GM12878 (cell line): Measurements from ENCODE around the gene WDFY3. TPM values are rescaled to one million over a fixed set of nuclear protein-coding genes. Genes with fewer than 3 reads are reported as not detected.

ENCODE experiments used
- ATAC-seq: fragments of 200-7000 bp; cut with Tn5 transposase; 3 replicates; pipeline ENCODE4 v1.9.1; 2020; ENCODE audit warnings: mild to moderate bottlenecking, moderate library complexity
- BruUV-seq: library from RNA; stranded (reverse); fragments of 400-500 nt; replicated peaks from 2 replicates; lab custom pipeline; 2021; lab: Mats Ljungman, UMichigan
- CTCF ChIA-PET: fragments of 300-600 bp; sonication (Branson Sonifier 250); formaldehyde crosslinking; extraction: SDS; loops from one replicate; lab custom pipeline; 2021; ENCODE audit warnings: inconsistent platforms; lab: Yijun Ruan, JAX
- POLR2A ChIA-PET: fragments of 350-600 bp; formaldehyde crosslinking; extraction: SDS; loops from one replicate; lab custom pipeline; 2021; ENCODE audit warnings: inconsistent platforms; lab: Charles Lee
- RAD21 ChIA-PET: fragments of 300-600 bp; sonication (Branson Sonifier 250); formaldehyde crosslinking; loops from one replicate; lab custom pipeline; 2023; ENCODE audit warnings: antibody characterized with exemption; ENCODE audit not compliant: unreplicated experiment; lab: Charles Lee
- SMC1A ChIA-PET: fragments of 300-600 bp; sonication (Branson Sonifier 250); formaldehyde crosslinking; loops from one replicate; lab custom pipeline; 2023; ENCODE audit not compliant: unreplicated experiment, uncharacterized antibody; lab: Charles Lee
- DNase-seq: peaks from one replicate; pipeline ENCODE4 v3.0.0-alpha.2; 2011; ENCODE audit warnings: low read depth, low spot score
- FAIRE-seq: peaks from 3 replicates; lab custom pipeline; 2011; peaks lifted over from hg19 to GRCh38; lab: Jason Lieb, UNC
- H2AFZ ChIP-seq: 2 replicates; pipeline ENCODE4 v1.6.0; 2011; ENCODE audit warnings: low read depth, low read length, control low read depth; ENCODE audit not compliant: control insufficient read depth
- H3K27ac ChIP-seq: 2 replicates; pipeline ENCODE4 v1.5.1; 2011; ENCODE audit warnings: control low read depth; ENCODE audit not compliant: control insufficient read depth, insufficient read depth
- H3K27me3 ChIP-seq, 2 experiments: replicated peaks in 1 of 2; 2 replicates each; pipeline versions ENCODE4 v1.6.0 to v1.6.1; 2011; ENCODE audit warnings: low read length in 1 of 2; ENCODE audit not compliant: control insufficient read depth in 2 of 2, insufficient read depth in 2 of 2
- H3K36me3 ChIP-seq, 2 experiments: 2 replicates each; pipeline ENCODE4 v1.5.1; 2011; ENCODE audit warnings: low read length in 1 of 2; ENCODE audit not compliant: control insufficient read depth in 2 of 2, insufficient read depth in 2 of 2
- H3K4me1 ChIP-seq: 2 replicates; pipeline ENCODE4 v1.6.1; 2011; ENCODE audit warnings: mild to moderate bottlenecking, low read length, moderate library complexity, mixed read lengths; ENCODE audit not compliant: control insufficient read depth, insufficient read depth
- H3K4me2 ChIP-seq: 2 replicates; pipeline ENCODE4 v1.6.0; 2011; ENCODE audit warnings: control low read depth; ENCODE audit not compliant: control insufficient read depth, insufficient read depth
- H3K4me3 ChIP-seq: fragments of 200-600 bp; sonication (generic); 2 replicates; pipeline ENCODE4 v1.5.1; 2016
- H3K79me2 ChIP-seq: 2 replicates; pipeline ENCODE4 v1.6.0; 2011; ENCODE audit warnings: low read length; ENCODE audit not compliant: control insufficient read depth, insufficient read depth
- H3K9ac ChIP-seq: 2 replicates; pipeline ENCODE4 v1.8.0; 2011; ENCODE audit warnings: low read length, control low read depth, mixed read lengths; ENCODE audit not compliant: control insufficient read depth, insufficient read depth
- H3K9me3 ChIP-seq: replicated peaks from 3 replicates; pipeline ENCODE4 v1.5.1; 2011; ENCODE audit warnings: mild to moderate bottlenecking, low read length; ENCODE audit not compliant: control insufficient read depth, insufficient read depth
- H4K20me1 ChIP-seq: 2 replicates; pipeline ENCODE4 v1.6.0; 2011; ENCODE audit not compliant: control insufficient read depth, insufficient read depth
- ASH2L ChIP-seq: fragments of 300-600, 200-600 bp; sonication (generic); IDR thresholded peaks from 2 replicates; pipeline ENCODE4 v1.6.1; 2017; ENCODE audit warnings: low read depth, mild to moderate bottlenecking, borderline replicate concordance
- ETV6 ChIP-seq, 2 experiments: fragments of 450-650 bp in 1 of 2; IDR thresholded peaks in 1 of 2; conservative IDR thresholded peaks in 1 of 2; 2 replicates each; pipeline ENCODE4 v1.6.1; 2014; ENCODE audit warnings: antibody characterized with exemption in 1 of 2, borderline replicate concordance in 1 of 2, low read depth in 1 of 2, mild to moderate bottlenecking in 1 of 2, moderate library complexity in 1 of 2
- HDAC6 ChIP-seq: fragments of 200-600 bp; sonication (generic); IDR thresholded peaks from one replicate; pipeline ENCODE4 v1.8.0; 2017; ENCODE audit warnings: antibody characterized with exemption; ENCODE audit not compliant: unreplicated experiment
- HDGF ChIP-seq: fragments of 450-650 bp; IDR thresholded peaks from 2 replicates; pipeline ENCODE4 v1.6.1; 2016; ENCODE audit warnings: antibody characterized with exemption
- KAT2A ChIP-seq: conservative IDR thresholded peaks from 2 replicates; pipeline ENCODE4 v1.6.1; 2011; ENCODE audit warnings: low read depth, low read length; ENCODE audit not compliant: control insufficient read depth
- MEF2A ChIP-seq: IDR thresholded peaks from 2 replicates; pipeline ENCODE4 v1.6.1; 2011; ENCODE audit warnings: low read depth, mild to moderate bottlenecking, low read length, moderate library complexity; ENCODE audit not compliant: insufficient read depth
- RBBP5 ChIP-seq: fragments of 200-600 bp; sonication (generic); conservative IDR thresholded peaks from 2 replicates; pipeline ENCODE4 v1.6.1; 2016
- STAT3 ChIP-seq: IDR thresholded peaks from 2 replicates; pipeline ENCODE4 v1.6.1; 2011; ENCODE audit warnings: low read depth, low read length, improper control_type of control experiment
- ZSCAN29 ChIP-seq: fragments of 450-650 bp; IDR thresholded peaks from 2 replicates; pipeline ENCODE4 v1.6.1; 2017; ENCODE audit warnings: mild to moderate bottlenecking, moderate library complexity
- WGBS: methylation state at CpG from one replicate; pipeline ENCODE4 v1.1.6; 2016; ENCODE audit warnings: low lambda C conversion rate; ENCODE audit not compliant: insufficient replicate concordance, insufficient coverage; ENCODE audit errors: missing lambda C conversion rate; 5-methylcytosine and 5-hydroxymethylcytosine counted together
- in situ Hi-C: fragments of 300-500 bp; cut with MboI; formaldehyde crosslinking; loops from 9 replicates; pipeline ENCODE4 v1.14.3; 2018; ENCODE audit warnings: mixed read lengths
- intact Hi-C: fragments of 100-400 bp; cut with micrococcal nuclease; formaldehyde crosslinking; loops from one replicate; pipeline ENCODE4 v1.14.2; 2022; ENCODE audit not compliant: unreplicated experiment
- polyA plus RNA-seq, 11 experiments: library from polyadenylated mRNA; depleted of rRNA in 4 of 11; unstranded in 6 of 11; stranded (reverse) in 5 of 11; fragments of >200 nt; fragmentation: Nextera tagmentation in 4 of 11; fragmentation: Illumina TruSeq in 1 of 11; extraction: Ambion mirVana in 4 of 11; extraction: Trizol in 1 of 11; gene quantifications; 1 replicate in 1 of 11; 2 replicates in 10 of 11; pipeline versions ENCODE4 v1.2.1 to v1.2.3, GENCODE V29; 2011 to 2016; ENCODE audit warnings: inconsistent platforms in 2 of 11, missing spikeins in 2 of 11, low read depth in 1 of 11
- total RNA-seq, 4 experiments: library from RNA; depleted of rRNA in 3 of 4; stranded (reverse); fragments of >200 nt in 3 of 4; fragmentation: Illumina TruSeq in 1 of 4; extraction: Trizol in 1 of 4; gene quantifications; 2 replicates each; pipeline versions ENCODE4 v1.2.1 to v1.2.3, GENCODE V29; 2013 to 2021
- TF ChIP-seq, protein P1 (sequence below): fragments of 450-650 bp; IDR thresholded peaks from 2 replicates; pipeline ENCODE4 v1.6.1; 2014; ENCODE audit warnings: mild to moderate bottlenecking
- TF ChIP-seq, protein P2 (sequence below): fragments of 450-650 bp; IDR thresholded peaks from 2 replicates; pipeline ENCODE4 v1.6.1; 2017; ENCODE audit warnings: mild to moderate bottlenecking, low read depth, inconsistent platforms; ENCODE audit not compliant: poor library complexity, severe bottlenecking

The WDFY3 gene
- total and polyA plus RNA-seq, 10 of the 15 experiments (the other 5 are each of a cell fraction or from before 2014, with no cell fraction given): 0.01 to 0.23 (median 0.12) TPM; not detected in 2

DNA sequence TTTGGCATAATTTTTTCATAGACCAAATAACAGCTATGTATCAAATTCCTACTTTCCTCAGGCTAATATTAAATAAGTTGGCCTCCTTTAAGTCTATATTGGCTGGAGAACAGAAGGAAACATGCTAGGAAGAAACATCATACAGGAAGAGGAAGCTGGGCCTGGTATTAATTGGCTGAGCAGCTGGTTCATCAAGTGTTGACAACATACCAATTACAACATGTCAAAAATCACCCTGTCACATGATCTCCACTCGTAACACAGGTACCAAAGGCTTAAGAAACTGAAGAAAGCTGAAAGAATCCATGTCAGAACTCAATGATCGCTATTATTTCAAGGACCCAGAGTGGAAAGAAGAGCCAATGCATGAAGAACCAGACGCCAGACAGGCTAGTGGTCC is 10.5 kb downstream of the WDFY3 start:
- no peaks in the 10 kb centered on the region for H3K4me1 ChIP-seq
- ATAC-seq: no peak
- no peaks in the 10 kb centered on the region for H3K36me3 ChIP-seq
- H3K4me3 ChIP-seq: no peak overlapping the region
- in situ Hi-C loops: no loop called here
- no peak for DNase-seq
- WGBS: 44% methylated on average over 3 of the region's 3 CpGs
- no peaks in the 10 kb centered on the region for H3K9me3 ChIP-seq
- no TSS peak for BruUV-seq
- RAD21 ChIA-PET: no interaction called here
- no peak overlapping the region for H2AFZ ChIP-seq
- H3K27me3 ChIP-seq: no peaks in the 10 kb centered on the region
- H3K79me2 ChIP-seq: no peaks in the 10 kb centered on the region
- no peak overlapping the region for H3K9ac ChIP-seq
- TF ChIP-seq HDGF (no peak), STAT3 (no peak), RBBP5 (no peak), MEF2A (no peak), ASH2L (no peak), ETV6 (conservative IDR thresholded peaks at IDR 0.05 in 1 of 2, IDR thresholded peaks at IDR 0.05 in 1 of 2; ENCODE audit: borderline replicate concordance in 1 of 2, low read depth in 1 of 2) (no peak), KAT2A (no peak), ZSCAN29 (no peak), HDAC6 (no peak)
- TF ChIP-seq, protein P1, sequence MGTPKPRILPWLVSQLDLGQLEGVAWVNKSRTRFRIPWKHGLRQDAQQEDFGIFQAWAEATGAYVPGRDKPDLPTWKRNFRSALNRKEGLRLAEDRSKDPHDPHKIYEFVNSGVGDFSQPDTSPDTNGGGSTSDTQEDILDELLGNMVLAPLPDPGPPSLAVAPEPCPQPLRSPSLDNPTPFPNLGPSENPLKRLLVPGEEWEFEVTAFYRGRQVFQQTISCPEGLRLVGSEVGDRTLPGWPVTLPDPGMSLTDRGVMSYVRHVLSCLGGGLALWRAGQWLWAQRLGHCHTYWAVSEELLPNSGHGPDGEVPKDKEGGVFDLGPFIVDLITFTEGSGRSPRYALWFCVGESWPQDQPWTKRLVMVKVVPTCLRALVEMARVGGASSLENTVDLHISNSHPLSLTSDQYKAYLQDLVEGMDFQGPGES: no peak
- TF ChIP-seq, protein P2, sequence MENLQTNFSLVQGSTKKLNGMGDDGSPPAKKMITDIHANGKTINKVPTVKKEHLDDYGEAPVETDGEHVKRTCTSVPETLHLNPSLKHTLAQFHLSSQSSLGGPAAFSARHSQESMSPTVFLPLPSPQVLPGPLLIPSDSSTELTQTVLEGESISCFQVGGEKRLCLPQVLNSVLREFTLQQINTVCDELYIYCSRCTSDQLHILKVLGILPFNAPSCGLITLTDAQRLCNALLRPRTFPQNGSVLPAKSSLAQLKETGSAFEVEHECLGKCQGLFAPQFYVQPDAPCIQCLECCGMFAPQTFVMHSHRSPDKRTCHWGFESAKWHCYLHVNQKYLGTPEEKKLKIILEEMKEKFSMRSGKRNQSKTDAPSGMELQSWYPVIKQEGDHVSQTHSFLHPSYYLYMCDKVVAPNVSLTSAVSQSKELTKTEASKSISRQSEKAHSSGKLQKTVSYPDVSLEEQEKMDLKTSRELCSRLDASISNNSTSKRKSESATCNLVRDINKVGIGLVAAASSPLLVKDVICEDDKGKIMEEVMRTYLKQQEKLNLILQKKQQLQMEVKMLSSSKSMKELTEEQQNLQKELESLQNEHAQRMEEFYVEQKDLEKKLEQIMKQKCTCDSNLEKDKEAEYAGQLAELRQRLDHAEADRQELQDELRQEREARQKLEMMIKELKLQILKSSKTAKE: no peak
- FAIRE-seq: no peak
- intact Hi-C loops: no loop called here
- no peaks in the 10 kb centered on the region for H4K20me1 ChIP-seq
- POLR2A ChIA-PET: no interaction called here
- SMC1A ChIA-PET: interaction anchor here (1.4 kb wide), 1 partner anchor 14 kb away, joined by 3 read pairs; no protein-coding TSS in a partner anchor
- H3K4me2 ChIP-seq: no peak overlapping the region
- H3K27ac ChIP-seq: no peak overlapping the region
- CTCF ChIA-PET: no interaction called here
